HEK293 (cell line): Measurements from ENCODE around the gene TEDC2.

Experiments used
- CTCF ChIA-PET: fragments of 350-600 bp; formaldehyde crosslinking; extraction: SDS; loops from one replicate; lab custom pipeline; 2021; ENCODE audit warnings: antibody characterized with exemption; lab: Yijun Ruan, JAX
- POLR2A ChIA-PET: fragments of 300-600 bp; formaldehyde crosslinking; extraction: SDS; loops from one replicate; lab custom pipeline; 2020; ENCODE audit warnings: antibody characterized with exemption, inconsistent platforms; lab: Yijun Ruan, JAX
- H3K27ac ChIP-seq: fragments of 200-500 bp; sonication (Bioruptor generic); 2 replicates; pipeline ENCODE4 v1.5.1; 2014; ENCODE audit warnings: low read depth, low read length, control low read depth, inconsistent platforms; ENCODE audit errors: extremely low read depth
- H3K36me3 ChIP-seq, 2 experiments: fragments of 200-500 bp in 1 of 2; sonication (Bioruptor generic) in 1 of 2; 1 replicate in 1 of 2; 2 replicates in 1 of 2; pipeline ENCODE4 v1.5.1; 2014 to 2017; ENCODE audit warnings: inconsistent platforms in 2 of 2, low read length in 2 of 2; ENCODE audit not compliant: control insufficient read depth in 2 of 2, insufficient read depth in 1 of 2
- H3K4me1 ChIP-seq: fragments of 200-500 bp; sonication (Bioruptor generic); 2 replicates; pipeline ENCODE4 v1.5.1; 2014; ENCODE audit warnings: mild to moderate bottlenecking, low read length, inconsistent platforms; ENCODE audit not compliant: control insufficient read depth, insufficient read depth
- H3K4me3 ChIP-seq: 2 replicates; pipeline ENCODE4 v1.5.1; 2011; ENCODE audit warnings: low read depth, mild to moderate bottlenecking, control low read depth, low read length, moderate library complexity
- H3K9me3 ChIP-seq: fragments of 200-500 bp; sonication (Bioruptor generic); 2 replicates; pipeline ENCODE4 v1.5.1; 2014; ENCODE audit warnings: low read depth, low read length, inconsistent platforms; ENCODE audit not compliant: control insufficient read depth, insufficient read depth
- BCL11B ChIP-seq: fragments of 450-650 bp; formaldehyde crosslinking; IDR thresholded peaks from 2 replicates; pipeline ENCODE4 v1.5.1; 2016; ENCODE audit warnings: low read depth, missing biosample characterization, missing genetic modification characterization
- CTCF ChIP-seq: fragments of 450-650 bp; formaldehyde crosslinking; IDR thresholded peaks from 2 replicates; pipeline ENCODE4 v1.5.1; 2016; ENCODE audit warnings: missing biosample characterization, missing genetic modification characterization
- EGR2 ChIP-seq: fragments of 450-650 bp; formaldehyde crosslinking; IDR thresholded peaks from 2 replicates; pipeline ENCODE4 v1.5.1; 2016; ENCODE audit warnings: low read depth, missing biosample characterization, missing genetic modification characterization
- GLIS1 ChIP-seq: fragments of 450-650 bp; formaldehyde crosslinking; IDR thresholded peaks from 2 replicates; pipeline ENCODE4 v1.5.1; 2016; ENCODE audit warnings: missing biosample characterization, missing genetic modification characterization
- HOXA7 ChIP-seq: sonication (generic); formaldehyde crosslinking; IDR thresholded peaks from 2 replicates; pipeline ENCODE4 v1.8.1; 2022; ENCODE audit warnings: missing genetic modification reagents, borderline replicate concordance
- ZFP37 ChIP-seq: fragments of 450-650 bp; formaldehyde crosslinking; IDR thresholded peaks from 2 replicates; pipeline ENCODE4 v1.5.1; 2016; ENCODE audit warnings: missing biosample characterization, missing genetic modification characterization
- ZNF239 ChIP-seq: fragments of 450-650 bp; formaldehyde crosslinking; IDR thresholded peaks from 2 replicates; pipeline ENCODE4 v1.5.1; 2016; ENCODE audit warnings: missing biosample characterization, missing genetic modification characterization
- ZNF324 ChIP-seq: fragments of 450-650 bp; formaldehyde crosslinking; IDR thresholded peaks from 2 replicates; pipeline ENCODE4 v1.5.1; 2016; ENCODE audit warnings: missing biosample characterization, missing genetic modification characterization
- ZNF335 ChIP-seq: fragments of 450-650 bp; formaldehyde crosslinking; conservative IDR thresholded peaks from 2 replicates; pipeline ENCODE4 v1.5.1; 2016; ENCODE audit warnings: missing biosample characterization, missing genetic modification characterization
- ZNF404 ChIP-seq: fragments of 450-650 bp; formaldehyde crosslinking; IDR thresholded peaks from 2 replicates; pipeline ENCODE4 v1.5.1; 2017; ENCODE audit warnings: missing biosample characterization, missing genetic modification characterization
- ZNF426 ChIP-seq: fragments of 450-650 bp; formaldehyde crosslinking; IDR thresholded peaks from 2 replicates; pipeline ENCODE4 v1.5.1; 2017; ENCODE audit warnings: missing biosample characterization, missing genetic modification characterization, mild to moderate bottlenecking, inconsistent platforms, moderate library complexity
- ZNF488 ChIP-seq: fragments of 450-650 bp; formaldehyde crosslinking; IDR thresholded peaks from 2 replicates; pipeline ENCODE4 v1.5.1; 2016; ENCODE audit warnings: missing biosample characterization, missing genetic modification characterization
- ZNF501 ChIP-seq: fragments of 450-650 bp; formaldehyde crosslinking; IDR thresholded peaks from 2 replicates; pipeline ENCODE4 v1.5.1; 2016; ENCODE audit warnings: missing biosample characterization, missing genetic modification characterization
- ZNF521 ChIP-seq: fragments of 450-650 bp; formaldehyde crosslinking; IDR thresholded peaks from 2 replicates; pipeline ENCODE4 v1.5.1; 2017; ENCODE audit warnings: missing biosample characterization, mild to moderate bottlenecking, missing genetic modification characterization
- ZNF548 ChIP-seq: fragments of 450-650 bp; formaldehyde crosslinking; IDR thresholded peaks from 2 replicates; pipeline ENCODE4 v1.5.1; 2016; ENCODE audit warnings: missing biosample characterization, missing genetic modification characterization
- ZNF580 ChIP-seq: fragments of 450-650 bp; formaldehyde crosslinking; IDR thresholded peaks from 2 replicates; pipeline ENCODE4 v1.5.1; 2016; ENCODE audit warnings: missing biosample characterization, missing genetic modification characterization
- ZNF707 ChIP-seq: fragments of 450-650 bp; formaldehyde crosslinking; IDR thresholded peaks from 2 replicates; pipeline ENCODE4 v1.5.1; 2016; ENCODE audit warnings: missing biosample characterization, missing genetic modification characterization
- ZNF791 ChIP-seq: fragments of 450-650 bp; formaldehyde crosslinking; IDR thresholded peaks from 2 replicates; pipeline ENCODE4 v1.5.1; 2016; ENCODE audit warnings: missing biosample characterization, missing genetic modification characterization
- ZNF837 ChIP-seq: fragments of 450-650 bp; formaldehyde crosslinking; IDR thresholded peaks from 2 replicates; pipeline ENCODE4 v1.5.1; 2016; ENCODE audit warnings: missing biosample characterization, missing genetic modification characterization
- TF ChIP-seq, protein P1 (sequence below): fragments of 450-650 bp; formaldehyde crosslinking; IDR thresholded peaks from 2 replicates; pipeline ENCODE4 v1.5.1; 2016; ENCODE audit warnings: missing biosample characterization, missing genetic modification characterization

Gene TEDC2

GRCh38 chr16:2447920-2448583 is 11.9 kb upstream of the TEDC2 start:
- H3K4me1 ChIP-seq: no peaks in the 10 kb centered on the region
- CTCF ChIA-PET: interaction anchor here (0.6 kb wide), 1 partner anchor 108 kb away, joined by 3 read pairs; the partner anchor contains the start of gene ABCA3
- H3K4me3 ChIP-seq: no peak overlapping the region
- POLR2A ChIA-PET: no interaction called here
- H3K27ac ChIP-seq: no peak overlapping the region
- H3K36me3 ChIP-seq: peaks cover 18 to 88% of the 10 kb centered on the region in 2 experiments
- H3K9me3 ChIP-seq: no peaks in the 10 kb centered on the region
- no peak for TF ChIP-seq ZNF521
- TF ChIP-seq GLIS1 (tag by site-specific recombination): 0 out of 2 replicates have a peak, but pooled peaks have one; percentile 6
- TF ChIP-seq, protein P1, sequence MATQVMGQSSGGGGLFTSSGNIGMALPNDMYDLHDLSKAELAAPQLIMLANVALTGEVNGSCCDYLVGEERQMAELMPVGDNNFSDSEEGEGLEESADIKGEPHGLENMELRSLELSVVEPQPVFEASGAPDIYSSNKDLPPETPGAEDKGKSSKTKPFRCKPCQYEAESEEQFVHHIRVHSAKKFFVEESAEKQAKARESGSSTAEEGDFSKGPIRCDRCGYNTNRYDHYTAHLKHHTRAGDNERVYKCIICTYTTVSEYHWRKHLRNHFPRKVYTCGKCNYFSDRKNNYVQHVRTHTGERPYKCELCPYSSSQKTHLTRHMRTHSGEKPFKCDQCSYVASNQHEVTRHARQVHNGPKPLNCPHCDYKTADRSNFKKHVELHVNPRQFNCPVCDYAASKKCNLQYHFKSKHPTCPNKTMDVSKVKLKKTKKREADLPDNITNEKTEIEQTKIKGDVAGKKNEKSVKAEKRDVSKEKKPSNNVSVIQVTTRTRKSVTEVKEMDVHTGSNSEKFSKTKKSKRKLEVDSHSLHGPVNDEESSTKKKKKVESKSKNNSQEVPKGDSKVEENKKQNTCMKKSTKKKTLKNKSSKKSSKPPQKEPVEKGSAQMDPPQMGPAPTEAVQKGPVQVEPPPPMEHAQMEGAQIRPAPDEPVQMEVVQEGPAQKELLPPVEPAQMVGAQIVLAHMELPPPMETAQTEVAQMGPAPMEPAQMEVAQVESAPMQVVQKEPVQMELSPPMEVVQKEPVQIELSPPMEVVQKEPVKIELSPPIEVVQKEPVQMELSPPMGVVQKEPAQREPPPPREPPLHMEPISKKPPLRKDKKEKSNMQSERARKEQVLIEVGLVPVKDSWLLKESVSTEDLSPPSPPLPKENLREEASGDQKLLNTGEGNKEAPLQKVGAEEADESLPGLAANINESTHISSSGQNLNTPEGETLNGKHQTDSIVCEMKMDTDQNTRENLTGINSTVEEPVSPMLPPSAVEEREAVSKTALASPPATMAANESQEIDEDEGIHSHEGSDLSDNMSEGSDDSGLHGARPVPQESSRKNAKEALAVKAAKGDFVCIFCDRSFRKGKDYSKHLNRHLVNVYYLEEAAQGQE: peak; percentile 85

DNA sequence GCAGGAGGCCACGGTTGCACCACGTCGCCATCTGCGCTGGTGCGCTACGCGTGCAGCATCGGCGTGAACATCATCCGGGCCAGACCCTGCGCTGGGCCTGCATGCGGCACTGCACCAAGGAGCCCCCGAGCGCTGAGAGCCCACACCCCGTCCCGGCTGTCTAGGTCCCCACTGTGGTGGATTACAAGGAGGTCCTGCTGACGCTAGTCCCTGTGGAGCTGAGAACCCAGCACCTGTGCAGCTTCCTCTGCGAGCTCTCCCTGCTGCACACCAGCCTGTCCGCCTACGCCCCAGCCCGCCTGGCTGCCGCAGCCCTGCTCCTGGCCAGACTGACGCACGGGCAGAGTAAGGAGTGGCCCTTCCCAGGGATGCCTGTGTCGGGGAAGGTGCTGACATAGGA is 10.8 kb upstream of the TEDC2 start:
- ChIA-PET CTCF (no interaction called here), POLR2A (interaction anchor here (2.9 kb wide), 1 partner anchor 10 kb away, joined by 16 read pairs; the partner anchor contains the start of gene TEDC2)
- TF ChIP-seq HOXA7 (CRISPR knock-in tag) (no peak), ZNF239 (tag by site-specific recombination) (no peak), ZNF501 (no peak), ZFP37 (tag by site-specific recombination) (no peak), ZNF580 (tag by site-specific recombination) (no peak), ZNF548 (tag by site-specific recombination) (no peak), CTCF (no peak), ZNF426 (tag by site-specific recombination) (no peak), ZNF324 (tag by site-specific recombination) (no peak), ZNF791 (tag by site-specific recombination) (no peak), EGR2 (tag by site-specific recombination) (no peak), ZNF335 (tag by site-specific recombination) (no peak), ZNF837 (tag by site-specific recombination) (no peak), ZNF707 (no peak), ZNF488 (no peak), BCL11B (tag by site-specific recombination) (no peak), ZNF404 (no peak)
- H3K4me3 ChIP-seq: no peak overlapping the region
- no peaks in the 10 kb centered on the region for H3K4me1 ChIP-seq
- H3K36me3 ChIP-seq: peaks cover 17 to 90% of the 10 kb centered on the region in 2 experiments; a peak in 2 of 3 replicates
- no peaks in the 10 kb centered on the region for H3K9me3 ChIP-seq
- no peak overlapping the region for H3K27ac ChIP-seq
